GM12878 (cell line): Measurements from ENCODE around the gene CHD9. TPM values are rescaled to one million over a fixed set of nuclear protein-coding genes. Genes with fewer than 3 reads are reported as not detected.

ENCODE experiments used
- ATAC-seq: fragments of 200-7000 bp; cut with Tn5 transposase; 3 replicates; pipeline ENCODE4 v1.9.1; 2020; ENCODE audit warnings: mild to moderate bottlenecking, moderate library complexity
- BruUV-seq: library from RNA; stranded (reverse); fragments of 400-500 nt; replicated peaks from 2 replicates; lab custom pipeline; 2021; lab: Mats Ljungman, UMichigan
- CTCF ChIA-PET: fragments of 300-600 bp; sonication (Branson Sonifier 250); formaldehyde crosslinking; extraction: SDS; loops from one replicate; lab custom pipeline; 2021; ENCODE audit warnings: inconsistent platforms; lab: Yijun Ruan, JAX
- POLR2A ChIA-PET: fragments of 350-600 bp; formaldehyde crosslinking; extraction: SDS; loops from one replicate; lab custom pipeline; 2021; ENCODE audit warnings: inconsistent platforms; lab: Charles Lee
- RAD21 ChIA-PET: fragments of 300-600 bp; sonication (Branson Sonifier 250); formaldehyde crosslinking; loops from one replicate; lab custom pipeline; 2023; ENCODE audit warnings: antibody characterized with exemption; ENCODE audit not compliant: unreplicated experiment; lab: Charles Lee
- SMC1A ChIA-PET: fragments of 300-600 bp; sonication (Branson Sonifier 250); formaldehyde crosslinking; loops from one replicate; lab custom pipeline; 2023; ENCODE audit not compliant: unreplicated experiment, uncharacterized antibody; lab: Charles Lee
- DNase-seq: peaks from one replicate; pipeline ENCODE4 v3.0.0-alpha.2; 2011; ENCODE audit warnings: low read depth, low spot score
- FAIRE-seq: peaks from 3 replicates; lab custom pipeline; 2011; peaks lifted over from hg19 to GRCh38; lab: Jason Lieb, UNC
- H2AFZ ChIP-seq: 2 replicates; pipeline ENCODE4 v1.6.0; 2011; ENCODE audit warnings: low read depth, low read length, control low read depth; ENCODE audit not compliant: control insufficient read depth
- H3K27ac ChIP-seq: 2 replicates; pipeline ENCODE4 v1.5.1; 2011; ENCODE audit warnings: control low read depth; ENCODE audit not compliant: control insufficient read depth, insufficient read depth
- H3K27me3 ChIP-seq, 2 experiments: replicated peaks in 1 of 2; 2 replicates each; pipeline versions ENCODE4 v1.6.0 to v1.6.1; 2011; ENCODE audit warnings: low read length in 1 of 2; ENCODE audit not compliant: control insufficient read depth in 2 of 2, insufficient read depth in 2 of 2
- H3K36me3 ChIP-seq, 2 experiments: 2 replicates each; pipeline ENCODE4 v1.5.1; 2011; ENCODE audit warnings: low read length in 1 of 2; ENCODE audit not compliant: control insufficient read depth in 2 of 2, insufficient read depth in 2 of 2
- H3K4me1 ChIP-seq: 2 replicates; pipeline ENCODE4 v1.6.1; 2011; ENCODE audit warnings: mild to moderate bottlenecking, low read length, moderate library complexity, mixed read lengths; ENCODE audit not compliant: control insufficient read depth, insufficient read depth
- H3K4me2 ChIP-seq: 2 replicates; pipeline ENCODE4 v1.6.0; 2011; ENCODE audit warnings: control low read depth; ENCODE audit not compliant: control insufficient read depth, insufficient read depth
- H3K4me3 ChIP-seq: fragments of 200-600 bp; sonication (generic); 2 replicates; pipeline ENCODE4 v1.5.1; 2016
- H3K79me2 ChIP-seq: 2 replicates; pipeline ENCODE4 v1.6.0; 2011; ENCODE audit warnings: low read length; ENCODE audit not compliant: control insufficient read depth, insufficient read depth
- H3K9ac ChIP-seq: 2 replicates; pipeline ENCODE4 v1.8.0; 2011; ENCODE audit warnings: low read length, control low read depth, mixed read lengths; ENCODE audit not compliant: control insufficient read depth, insufficient read depth
- H3K9me3 ChIP-seq: replicated peaks from 3 replicates; pipeline ENCODE4 v1.5.1; 2011; ENCODE audit warnings: mild to moderate bottlenecking, low read length; ENCODE audit not compliant: control insufficient read depth, insufficient read depth
- H4K20me1 ChIP-seq: 2 replicates; pipeline ENCODE4 v1.6.0; 2011; ENCODE audit not compliant: control insufficient read depth, insufficient read depth
- CBX3 ChIP-seq: fragments of 200-600 bp; sonication (generic); IDR thresholded peaks from 2 replicates; pipeline ENCODE4 v1.6.1; 2016; ENCODE audit warnings: low read depth, borderline replicate concordance
- CEBPZ ChIP-seq: fragments of 150-350 bp; IDR thresholded peaks from 2 replicates; pipeline ENCODE4 v1.6.1; 2016; ENCODE audit warnings: low read depth, low read length
- CREB1 ChIP-seq: IDR thresholded peaks from 2 replicates; pipeline ENCODE4 v1.6.1; 2012; ENCODE audit warnings: low read depth, mild to moderate bottlenecking, inconsistent platforms
- IRF5 ChIP-seq: fragments of 450-650 bp; IDR thresholded peaks from 2 replicates; pipeline ENCODE4 v1.6.1; 2017; ENCODE audit warnings: borderline replicate concordance
- KAT2A ChIP-seq: conservative IDR thresholded peaks from 2 replicates; pipeline ENCODE4 v1.6.1; 2011; ENCODE audit warnings: low read depth, low read length; ENCODE audit not compliant: control insufficient read depth
- PKNOX1 ChIP-seq: fragments of 450-650 bp; IDR thresholded peaks from 2 replicates; pipeline ENCODE4 v1.6.1; 2016; ENCODE audit warnings: mild to moderate bottlenecking
- RAD21 ChIP-seq: IDR thresholded peaks from 2 replicates; pipeline ENCODE4 v1.6.1; 2011; ENCODE audit warnings: mild to moderate bottlenecking, low read depth, low read length, moderate library complexity; ENCODE audit not compliant: insufficient read depth
- YY1 ChIP-seq: IDR thresholded peaks from 2 replicates; pipeline ENCODE4 v1.6.1; 2011; ENCODE audit warnings: low read depth, mild to moderate bottlenecking, low read length
- in situ Hi-C: fragments of 300-500 bp; cut with MboI; formaldehyde crosslinking; loops from 9 replicates; pipeline ENCODE4 v1.14.3; 2018; ENCODE audit warnings: mixed read lengths
- intact Hi-C: fragments of 100-400 bp; cut with micrococcal nuclease; formaldehyde crosslinking; loops from one replicate; pipeline ENCODE4 v1.14.2; 2022; ENCODE audit not compliant: unreplicated experiment
- polyA plus RNA-seq, 11 experiments: library from polyadenylated mRNA; depleted of rRNA in 4 of 11; unstranded in 6 of 11; stranded (reverse) in 5 of 11; fragments of >200 nt; fragmentation: Nextera tagmentation in 4 of 11; fragmentation: Illumina TruSeq in 1 of 11; extraction: Ambion mirVana in 4 of 11; extraction: Trizol in 1 of 11; gene quantifications; 1 replicate in 1 of 11; 2 replicates in 10 of 11; pipeline versions ENCODE4 v1.2.1 to v1.2.3, GENCODE V29; 2011 to 2016; ENCODE audit warnings: inconsistent platforms in 2 of 11, missing spikeins in 2 of 11, low read depth in 1 of 11
- total RNA-seq, 4 experiments: library from RNA; depleted of rRNA in 3 of 4; stranded (reverse); fragments of >200 nt in 3 of 4; fragmentation: Illumina TruSeq in 1 of 4; extraction: Trizol in 1 of 4; gene quantifications; 2 replicates each; pipeline versions ENCODE4 v1.2.1 to v1.2.3, GENCODE V29; 2013 to 2021

The CHD9 gene
- total and polyA plus RNA-seq, 10 of the 15 experiments (the other 5 are each of a cell fraction or from before 2014, with no cell fraction given): 29.2 to 95.7 (median 54.3) TPM

DNA sequence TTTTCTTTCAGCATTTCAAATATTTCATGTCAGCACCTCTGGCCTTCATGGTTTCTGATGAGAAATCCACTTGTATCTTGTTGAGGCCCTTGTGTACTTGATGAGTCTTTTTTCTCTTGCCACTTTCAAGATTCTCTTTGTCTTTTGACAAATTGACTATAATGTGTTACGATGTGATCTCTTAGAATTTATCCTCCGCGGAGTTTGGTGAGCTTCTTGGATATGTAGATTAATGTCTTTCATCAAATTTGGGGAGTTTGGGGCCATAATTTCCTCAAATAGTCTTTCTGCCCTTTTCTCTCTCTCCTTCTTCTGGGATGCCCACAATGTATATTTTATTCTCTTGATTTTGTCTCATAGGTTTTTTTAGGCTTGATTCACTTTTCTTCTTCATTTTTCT is 96.0 kb downstream of the CHD9 start (continued):
- TF ChIP-seq KAT2A: no peak

DNA sequence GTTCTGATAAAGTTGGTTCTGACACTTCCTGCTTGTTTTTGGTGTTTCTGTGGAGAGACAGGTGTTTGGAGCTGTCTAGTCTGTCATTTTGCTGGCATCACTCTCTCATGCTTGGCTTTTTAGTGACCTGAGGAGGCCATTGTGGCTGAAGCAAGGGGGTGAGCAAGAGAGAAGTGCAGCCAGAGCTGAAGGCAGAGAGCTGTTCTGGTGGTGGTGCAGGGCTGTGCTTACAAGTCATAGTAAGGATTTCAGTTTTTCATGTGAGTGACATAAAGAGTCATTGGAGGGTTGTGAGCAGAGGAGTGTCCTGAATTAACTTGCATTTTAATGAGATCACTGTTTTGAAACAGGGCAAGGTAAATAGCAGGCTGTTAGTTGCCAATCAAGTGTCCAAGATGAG is 97.5 kb downstream of the CHD9 start:
- Histone ChIP-seq H2AFZ (no peak overlapping the region), H3K4me3 (no peak overlapping the region), H3K27ac (peak overlapping the region; percentile 37; the same call in 1 of the 2 replicates), H3K36me3 (peaks cover 0 to 14% of the 10 kb centered on the region in 2 experiments; a peak in 3 of 4 replicates), H3K27me3 (no peaks in the 10 kb centered on the region), H4K20me1 (no peaks in the 10 kb centered on the region), H3K4me1 (no peaks in the 10 kb centered on the region; the same call in 1 of the 2 replicates), H3K9me3 (no peaks in the 10 kb centered on the region), H3K79me2 (peaks cover 37% of the 10 kb centered on the region), H3K9ac (no peak overlapping the region), H3K4me2 (no peak overlapping the region)
- in situ Hi-C loops: no loop called here
- intact Hi-C loops: no loop called here
- FAIRE-seq (no peak), DNase-seq (no peak), ATAC-seq (peak; percentile 85)
- TF ChIP-seq YY1: 0 out of 2 replicates have a peak, but pooled peaks have one; percentile 31
- no peak for TF ChIP-seq IRF5
- TF ChIP-seq CREB1: no peak
- TF ChIP-seq CBX3: no peak
- peak; percentile 68 for TF ChIP-seq PKNOX1
- no peak for TF ChIP-seq CEBPZ
- TF ChIP-seq RAD21: no peak
- no TSS peak for BruUV-seq
- CTCF ChIA-PET: interaction anchor here (1.3 to 2.6 kb wide), 3 partner anchors 8 to 97 kb away, joined by 3 to 9 read pairs (median 6); partner anchors contain the start of gene CHD9
- RAD21 ChIA-PET: no interaction called here
- SMC1A ChIA-PET: no interaction called here
- POLR2A ChIA-PET: no interaction called here
